Osteoblast (primary cell): Measurements from ENCODE around the gene DENND1A. TPM values are rescaled to one million over a fixed set of nuclear protein-coding genes. Genes with fewer than 3 reads are reported as not detected.
A peak's percentile ranks its signal among the peaks of the same experiment; 100 is the strongest.

Source experiments
- DNase-seq: peaks from one replicate; pipeline ENCODE4 v3.0.0; 2011; ENCODE audit warnings: low spot score, mixed read lengths; ENCODE audit not compliant: insufficient read length; ENCODE audit errors: missing footprints
- H2AFZ ChIP-seq: 2 replicates; pipeline ENCODE4 v1.6.0; 2011; ENCODE audit warnings: mild to moderate bottlenecking, low read length
- H3K27ac ChIP-seq: 2 replicates; pipeline ENCODE4 v1.5.1; 2011; ENCODE audit warnings: mild to moderate bottlenecking, low read depth, low read length, moderate library complexity
- H3K27me3 ChIP-seq: 2 replicates; pipeline ENCODE4 v1.6.0; 2012; ENCODE audit warnings: mild to moderate bottlenecking, control low read depth, inconsistent platforms, low read length, moderate library complexity; ENCODE audit not compliant: insufficient read depth
- H3K36me3 ChIP-seq: 2 replicates; pipeline ENCODE4 v1.5.1; 2011; ENCODE audit warnings: mild to moderate bottlenecking, low read length, control low read depth, moderate library complexity; ENCODE audit not compliant: insufficient read depth
- H3K4me1 ChIP-seq: 2 replicates; pipeline ENCODE4 v1.5.1; 2011; ENCODE audit warnings: mild to moderate bottlenecking, low read length, control low read depth, moderate library complexity; ENCODE audit not compliant: insufficient read depth
- H3K4me2 ChIP-seq: 2 replicates; pipeline ENCODE4 v1.6.0; 2011; ENCODE audit warnings: mild to moderate bottlenecking, low read length; ENCODE audit not compliant: insufficient read depth
- H3K4me3 ChIP-seq: fragments of 200-600 bp; sonication (generic); 3 replicates; pipeline ENCODE4 v1.5.1; 2012; ENCODE audit warnings: mild to moderate bottlenecking, low read length, inconsistent platforms; ENCODE audit not compliant: insufficient read depth
- H3K79me2 ChIP-seq: 2 replicates; pipeline ENCODE4 v1.6.0; 2012; ENCODE audit warnings: mild to moderate bottlenecking, low read length, control low read depth, inconsistent platforms; ENCODE audit not compliant: insufficient read depth
- H3K9me3 ChIP-seq: 2 replicates; pipeline ENCODE4 v1.5.1; 2011; ENCODE audit warnings: low read depth, low read length, control low read depth
- H4K20me1 ChIP-seq: 2 replicates; pipeline ENCODE4 v1.6.0; 2012; ENCODE audit warnings: mild to moderate bottlenecking, low read length, control low read depth; ENCODE audit not compliant: insufficient read depth
- total RNA-seq: library from RNA; depleted of rRNA; stranded (reverse); fragments of >200 nt; gene quantifications from 2 replicates; pipeline ENCODE4 v1.2.3, GENCODE V29; 2012
- TF ChIP-seq, protein P1 (sequence below): IDR thresholded peaks from 2 replicates; pipeline ENCODE4 v1.5.1; 2011; ENCODE audit warnings: mild to moderate bottlenecking, low read depth, low read length, moderate library complexity; ENCODE audit errors: extremely low read depth

Gene DENND1A
- total RNA-seq, 1 donor: 14.1 TPM

DNA sequence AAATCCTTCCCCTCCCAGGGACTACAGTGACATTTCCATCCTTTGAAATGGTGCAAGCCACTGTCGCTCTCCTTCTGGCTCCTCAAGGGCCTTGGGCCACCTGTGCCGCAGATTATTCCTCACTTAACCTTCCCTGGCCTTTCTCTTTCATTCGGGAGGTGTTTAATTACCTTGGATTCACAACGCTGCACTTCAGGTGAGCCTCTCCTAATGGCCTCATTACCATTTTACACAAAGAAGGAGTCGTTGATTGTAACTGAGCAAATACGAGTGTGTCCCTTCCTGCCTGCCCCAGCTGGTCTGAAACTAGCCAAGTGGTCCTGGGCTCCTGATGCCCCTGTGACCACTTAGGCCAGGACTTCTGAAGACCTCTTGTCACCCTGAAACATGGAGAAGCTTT is 368.9 kb downstream of the DENND1A start:
- DNase-seq: no peak
- Histone ChIP-seq H3K4me2 (no peak overlapping the region), H3K27me3 (no peaks in the 10 kb centered on the region), H3K27ac (no peak overlapping the region), H3K4me1 (peaks cover 10% of the 10 kb centered on the region), H3K79me2 (no peaks in the 10 kb centered on the region), H3K36me3 (no peaks in the 10 kb centered on the region), H3K4me3 (no peak overlapping the region), H2AFZ (no peak overlapping the region), H3K9me3 (no peaks in the 10 kb centered on the region), H4K20me1 (peaks cover 3% of the 10 kb centered on the region)
- TF ChIP-seq, protein P1, sequence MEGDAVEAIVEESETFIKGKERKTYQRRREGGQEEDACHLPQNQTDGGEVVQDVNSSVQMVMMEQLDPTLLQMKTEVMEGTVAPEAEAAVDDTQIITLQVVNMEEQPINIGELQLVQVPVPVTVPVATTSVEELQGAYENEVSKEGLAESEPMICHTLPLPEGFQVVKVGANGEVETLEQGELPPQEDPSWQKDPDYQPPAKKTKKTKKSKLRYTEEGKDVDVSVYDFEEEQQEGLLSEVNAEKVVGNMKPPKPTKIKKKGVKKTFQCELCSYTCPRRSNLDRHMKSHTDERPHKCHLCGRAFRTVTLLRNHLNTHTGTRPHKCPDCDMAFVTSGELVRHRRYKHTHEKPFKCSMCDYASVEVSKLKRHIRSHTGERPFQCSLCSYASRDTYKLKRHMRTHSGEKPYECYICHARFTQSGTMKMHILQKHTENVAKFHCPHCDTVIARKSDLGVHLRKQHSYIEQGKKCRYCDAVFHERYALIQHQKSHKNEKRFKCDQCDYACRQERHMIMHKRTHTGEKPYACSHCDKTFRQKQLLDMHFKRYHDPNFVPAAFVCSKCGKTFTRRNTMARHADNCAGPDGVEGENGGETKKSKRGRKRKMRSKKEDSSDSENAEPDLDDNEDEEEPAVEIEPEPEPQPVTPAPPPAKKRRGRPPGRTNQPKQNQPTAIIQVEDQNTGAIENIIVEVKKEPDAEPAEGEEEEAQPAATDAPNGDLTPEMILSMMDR: no peak

DNA sequence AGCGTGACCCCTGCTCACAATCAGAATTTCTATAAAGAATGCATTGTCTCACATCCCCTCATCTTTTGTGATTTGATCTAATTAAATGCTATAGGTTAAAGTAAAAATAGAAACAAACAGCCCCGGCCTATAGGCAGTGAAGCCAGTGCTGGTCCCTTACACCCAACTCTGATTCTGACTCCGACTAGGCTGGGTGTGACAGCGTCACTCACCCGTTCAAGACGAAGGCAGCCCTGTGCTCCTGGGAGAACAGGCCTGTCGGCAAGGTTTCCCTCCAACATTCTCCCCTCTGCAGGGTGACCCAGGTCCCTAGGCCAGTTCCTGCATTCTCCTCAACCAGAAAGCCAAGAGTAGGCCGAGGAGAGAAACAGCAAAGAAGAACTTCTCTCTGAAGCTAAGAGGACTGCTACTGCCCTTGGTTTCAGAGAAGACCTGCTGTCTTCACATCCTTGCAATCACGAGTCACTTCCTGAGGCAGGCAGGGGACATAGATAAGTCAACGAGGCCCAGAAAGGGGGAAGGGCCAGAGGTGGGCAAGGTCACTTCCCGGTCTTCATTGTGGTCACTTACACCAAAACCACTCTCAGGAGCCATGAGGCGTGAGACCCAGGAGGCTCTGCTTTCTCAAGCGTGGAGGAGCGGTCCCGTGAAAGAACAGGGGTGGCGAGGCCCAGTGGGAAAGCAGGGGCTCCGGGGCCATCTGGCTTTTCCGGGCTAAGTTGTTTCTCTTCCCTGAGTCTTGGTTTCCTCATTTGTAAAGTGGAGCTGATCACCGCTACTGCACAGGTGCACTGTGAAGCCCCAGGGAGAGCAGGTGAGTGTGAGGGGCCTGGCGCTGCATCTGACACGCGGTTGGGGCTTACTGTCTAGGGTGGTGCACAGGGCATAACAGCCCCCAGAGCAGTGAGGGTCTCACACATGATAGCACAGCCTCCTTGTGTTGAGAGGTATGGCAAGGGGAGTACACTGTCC is 373.2 kb downstream of the DENND1A start:
- Histone ChIP-seq H3K79me2 (no peaks in the 10 kb centered on the region), H3K4me1 (no peaks in the 10 kb centered on the region), H3K4me3 (no peak overlapping the region), H2AFZ (no peak overlapping the region), H3K9me3 (no peaks in the 10 kb centered on the region), H3K27ac (no peak overlapping the region), H4K20me1 (no peaks in the 10 kb centered on the region), H3K36me3 (no peaks in the 10 kb centered on the region), H3K27me3 (no peaks in the 10 kb centered on the region), H3K4me2 (no peak overlapping the region)
- DNase-seq: no peak
- TF ChIP-seq, protein P1: no peak

DNA sequence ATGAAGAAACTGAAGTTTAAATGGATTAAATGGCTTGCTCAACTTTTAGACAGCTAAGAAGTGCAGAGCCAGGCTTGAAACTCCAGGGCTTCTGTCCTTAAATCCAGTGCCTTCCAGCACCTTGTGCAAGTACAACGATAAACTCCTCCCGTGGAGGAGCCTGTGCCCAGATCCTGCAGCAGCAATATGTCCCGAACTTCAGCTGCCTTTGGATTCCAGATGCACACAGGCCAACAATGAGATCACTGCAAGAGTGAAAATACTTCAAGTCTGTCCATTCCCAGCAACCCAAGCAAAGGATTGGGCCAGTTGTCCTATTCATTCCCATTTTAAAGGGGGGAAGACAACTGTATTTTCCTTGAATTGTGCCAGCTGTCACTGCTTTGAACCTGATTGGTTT is 374.3 kb downstream of the DENND1A start:
- Histone ChIP-seq H3K27ac (no peak overlapping the region), H3K27me3 (no peaks in the 10 kb centered on the region), H3K36me3 (no peaks in the 10 kb centered on the region), H3K79me2 (no peaks in the 10 kb centered on the region), H2AFZ (no peak overlapping the region), H3K4me2 (no peak overlapping the region), H3K4me1 (no peaks in the 10 kb centered on the region), H3K9me3 (no peaks in the 10 kb centered on the region), H4K20me1 (no peaks in the 10 kb centered on the region), H3K4me3 (no peak overlapping the region)
- TF ChIP-seq, protein P1: no peak
- no peak for DNase-seq

DNA sequence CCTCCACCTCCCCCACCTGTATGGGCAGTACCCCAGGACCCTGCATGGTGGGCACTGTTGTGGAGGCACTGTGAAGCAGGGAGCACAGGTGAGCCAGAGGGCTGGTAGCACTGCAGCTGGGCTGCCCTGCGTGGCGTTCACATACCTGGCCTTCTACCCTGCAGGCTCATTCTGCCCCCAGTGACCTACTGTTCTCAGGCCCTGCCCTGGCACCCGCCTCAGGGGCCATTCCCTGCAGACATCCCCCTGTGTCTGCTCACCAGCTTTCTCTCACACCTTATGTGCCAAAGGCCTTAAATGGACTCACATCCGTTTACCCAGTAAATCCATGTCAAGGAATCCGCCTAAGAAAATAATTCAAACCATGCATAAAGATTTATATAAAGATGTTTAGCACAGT is 377.4 kb downstream of the DENND1A start:
- Histone ChIP-seq H3K79me2 (no peaks in the 10 kb centered on the region), H4K20me1 (no peaks in the 10 kb centered on the region), H3K4me3 (no peak overlapping the region), H3K4me2 (no peak overlapping the region), H3K27ac (no peak overlapping the region), H3K27me3 (no peaks in the 10 kb centered on the region), H2AFZ (no peak overlapping the region), H3K4me1 (no peaks in the 10 kb centered on the region), H3K9me3 (no peaks in the 10 kb centered on the region), H3K36me3 (no peaks in the 10 kb centered on the region)
- TF ChIP-seq, protein P1: no peak
- peak; percentile 77 for DNase-seq
